Nephron (organoid): ENCODE results near the gene MSI2.

ENCODE experiments used
- H3K27ac Mint-ChIP-seq, 3 experiments: 2 replicates each; pipeline ENCODE4 v1.8.0; 2020; ENCODE audit warnings: mixed read lengths in 3 of 3, mild to moderate bottlenecking in 2 of 3, moderate library complexity in 1 of 3
- H3K27me3 Mint-ChIP-seq: 2 replicates; pipeline ENCODE4 v1.8.0; 2021; ENCODE audit warnings: low read depth, mild to moderate bottlenecking, moderate library complexity, mixed read lengths
- H3K36me3 Mint-ChIP-seq: 2 replicates; pipeline ENCODE4 v1.8.0; 2020; ENCODE audit warnings: low read depth, mixed read lengths
- H3K4me1 Mint-ChIP-seq: 2 replicates; pipeline ENCODE4 v1.8.0; 2020; ENCODE audit warnings: mixed read lengths
- H3K4me3 Mint-ChIP-seq, 3 experiments: 2 replicates each; pipeline ENCODE4 v1.8.0; 2020; ENCODE audit warnings: mild to moderate bottlenecking in 3 of 3, mixed read lengths in 3 of 3, moderate library complexity in 2 of 3
- H3K9me3 Mint-ChIP-seq: 2 replicates; pipeline ENCODE4 v1.8.0; 2020; ENCODE audit warnings: mixed read lengths
- CTCF ChIP-seq, 3 experiments: fragments of 200-600 bp; sonication (generic); IDR thresholded peaks; one replicate each; pipeline ENCODE4 v1.5.0; 2021; ENCODE audit warnings: antibody characterized with exemption in 3 of 3; ENCODE audit not compliant: unreplicated experiment in 3 of 3

The MSI2 gene

DNA sequence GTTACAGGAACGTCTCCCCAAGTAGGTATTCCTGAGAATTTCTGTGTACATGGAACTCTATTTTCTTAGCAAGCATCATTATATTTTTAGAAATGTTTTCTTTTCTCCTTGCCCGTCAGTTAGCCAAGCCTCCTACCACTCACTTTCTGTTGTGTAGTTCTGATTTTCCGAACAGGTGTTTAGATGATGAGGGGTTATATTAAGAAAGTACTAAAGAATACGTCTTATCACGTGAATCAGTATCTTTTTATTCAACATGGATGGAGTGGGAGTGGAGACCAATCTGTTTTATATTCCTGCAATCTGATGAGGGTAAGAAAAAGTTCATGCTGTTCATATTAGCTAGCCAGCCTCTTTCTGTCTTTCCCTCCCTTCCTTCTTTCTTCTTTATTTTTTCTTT, 29.4 kb downstream of the MSI2 start:
- H3K27ac Mint-ChIP-seq: peak overlapping the region; percentile 36 to 74 (median 44)
- H3K9me3 Mint-ChIP-seq: no peaks in the 10 kb centered on the region
- H3K4me3 Mint-ChIP-seq: peak overlapping the region in 1 of 3 experiments; percentile 33
- H3K4me1 Mint-ChIP-seq: peaks cover 80% of the 10 kb centered on the region
- TF ChIP-seq CTCF (IDR thresholded peaks at IDR 0.05; ENCODE audit: unreplicated experiment in 3 of 3): no peak
- H3K36me3 Mint-ChIP-seq: peaks cover 11% of the 10 kb centered on the region
- peaks cover 56% of the 10 kb centered on the region for H3K27me3 Mint-ChIP-seq

DNA sequence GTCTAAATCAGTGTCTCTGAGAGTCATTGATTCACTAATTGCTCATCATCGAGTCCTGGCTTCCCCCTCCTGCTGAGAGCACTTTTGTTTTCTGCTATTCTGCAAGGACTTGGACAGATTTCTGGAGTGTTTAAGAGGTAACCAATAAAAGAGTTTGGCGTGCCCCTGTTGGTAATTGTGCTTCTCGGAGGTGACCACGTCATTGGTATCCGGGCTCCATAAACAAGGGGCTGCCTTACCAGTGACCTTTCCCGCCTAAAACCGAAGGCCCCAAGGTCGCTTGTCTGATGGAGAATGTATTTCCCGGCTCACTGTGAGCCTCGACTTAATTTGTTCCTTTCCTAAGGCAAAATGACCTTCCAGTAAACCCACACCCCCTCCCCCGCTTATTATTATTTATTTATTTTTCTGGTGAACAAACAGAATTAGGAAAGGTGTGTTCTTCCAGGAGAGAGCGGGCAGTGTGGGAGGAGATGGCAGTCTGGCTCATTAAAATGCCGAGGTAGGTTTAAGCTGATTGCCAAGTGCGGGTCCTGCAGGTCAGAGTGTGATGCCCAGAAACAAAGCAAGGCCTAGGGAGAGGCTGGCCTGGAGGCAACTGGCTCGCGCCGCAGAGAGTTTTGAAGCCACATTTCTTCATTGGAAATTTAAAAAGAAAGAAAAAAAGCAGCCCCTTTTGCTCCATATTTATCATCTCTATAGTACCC, 30.2 kb downstream of the MSI2 start:
- Mint-ChIP-seq H3K4me1 (peaks cover 81% of the 10 kb centered on the region), H3K27ac (peak overlapping the region; percentile 36 to 74 (median 44)), H3K4me3 (peak overlapping the region in 1 of 3 experiments; percentile 26), H3K27me3 (peaks cover 50% of the 10 kb centered on the region), H3K9me3 (no peaks in the 10 kb centered on the region), H3K36me3 (peaks cover 12% of the 10 kb centered on the region)
- no peak for TF ChIP-seq CTCF (IDR thresholded peaks at IDR 0.05; ENCODE audit: unreplicated experiment in 3 of 3)

DNA sequence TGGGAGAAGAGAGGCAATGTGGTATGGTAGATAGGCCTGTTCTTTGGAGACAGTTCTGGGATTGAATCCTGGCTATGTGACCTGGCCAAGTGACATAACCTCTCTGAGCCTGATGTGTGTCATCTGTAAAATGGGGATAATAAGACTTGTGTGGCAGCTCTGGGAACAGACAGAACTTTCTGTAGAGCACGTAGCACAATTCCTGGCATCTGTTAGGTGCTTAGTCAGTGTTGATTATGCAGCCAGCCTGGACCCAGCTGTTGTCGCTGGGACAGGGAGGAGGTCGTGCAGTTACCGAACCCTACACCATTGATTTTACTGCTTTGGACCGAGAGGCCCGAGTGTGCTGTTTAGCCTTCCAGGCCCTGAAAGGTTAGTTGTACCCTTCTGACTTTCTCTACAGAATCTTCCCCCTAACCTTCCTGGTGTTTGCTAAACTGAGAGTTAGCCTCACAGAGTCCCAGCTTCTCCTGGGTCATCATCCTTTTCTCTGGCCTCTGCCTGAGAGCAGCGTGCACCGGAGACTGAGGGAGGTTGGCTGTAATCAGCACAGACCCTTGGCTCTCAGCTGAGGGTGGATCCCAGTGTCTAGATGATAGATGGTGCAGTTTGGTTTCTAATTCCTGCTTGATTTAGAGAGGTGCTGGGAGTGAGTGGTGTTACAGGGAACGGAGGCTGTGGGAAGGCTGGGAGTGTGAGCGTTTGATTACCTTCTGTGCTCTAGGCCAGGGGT, 31.9 kb downstream of the MSI2 start:
- peaks cover 71% of the 10 kb centered on the region for H3K4me1 Mint-ChIP-seq
- H3K36me3 Mint-ChIP-seq: peaks cover 14% of the 10 kb centered on the region
- H3K27me3 Mint-ChIP-seq: peaks cover 55% of the 10 kb centered on the region
- H3K9me3 Mint-ChIP-seq: no peaks in the 10 kb centered on the region
- H3K4me3 Mint-ChIP-seq: peak overlapping the region; percentile 4 to 9 (median 9)
- peak overlapping the region; percentile 26 to 74 (median 27) for H3K27ac Mint-ChIP-seq
- TF ChIP-seq CTCF (IDR thresholded peaks at IDR 0.05; ENCODE audit: unreplicated experiment in 3 of 3): no peak

GRCh38 chr17:57288773-57289121, 32.4 kb downstream of the MSI2 start:
- H3K9me3 Mint-ChIP-seq: no peaks in the 10 kb centered on the region
- peaks cover 55% of the 10 kb centered on the region for H3K27me3 Mint-ChIP-seq
- peak overlapping the region; percentile 4 to 9 (median 9) for H3K4me3 Mint-ChIP-seq
- peaks cover 66% of the 10 kb centered on the region for H3K4me1 Mint-ChIP-seq
- H3K27ac Mint-ChIP-seq: peak overlapping the region; percentile 26 to 74 (median 27)
- no peak for TF ChIP-seq CTCF (IDR thresholded peaks at IDR 0.05; ENCODE audit: unreplicated experiment in 3 of 3)
- peaks cover 11% of the 10 kb centered on the region for H3K36me3 Mint-ChIP-seq

GRCh38 chr17:57289130-57289529, 32.8 kb downstream of the MSI2 start:
- H3K4me3 Mint-ChIP-seq: no peak overlapping the region
- H3K36me3 Mint-ChIP-seq: peaks cover 15% of the 10 kb centered on the region
- peaks cover 57% of the 10 kb centered on the region for H3K27me3 Mint-ChIP-seq
- peaks cover 69% of the 10 kb centered on the region for H3K4me1 Mint-ChIP-seq
- H3K27ac Mint-ChIP-seq: peak overlapping the region in 2 of 3 experiments; percentile 47 to 74
- TF ChIP-seq CTCF (IDR thresholded peaks at IDR 0.05; ENCODE audit: unreplicated experiment in 3 of 3): no peak
- no peaks in the 10 kb centered on the region for H3K9me3 Mint-ChIP-seq
